ENCODE results near the gene TADA2A.

The TADA2A gene

GRCh38 chr17:37406635-37407461 lies at the start of gene TADA2A, which contains the start of gene ACACA:
TADA2A (plus strand) TSS chr17:37406886; CDS start chr17:37411366, 4,480 bp downstream.
ACACA (minus strand) TSS chr17:37406836; CDS start chr17:37406299, 537 bp downstream.
- peak; percentile 94 for DNase-seq

GRCh38 chr17:37358098-37358829 lies 48.4 kb upstream of the TADA2A start:
- peak; percentile 87 for DNase-seq

- DNase-seq, result peak; percentile 97
Observed at GRCh38 chr17:37358830-37359681, 47.6 kb upstream of the TADA2A start.

- no peak for DNase-seq
Observed at GRCh38 chr17:37359682-37360188, 47.0 kb upstream of the TADA2A start.

- peak; percentile 40 for DNase-seq
Observed at GRCh38 chr17:37360632-37361031, 46.1 kb upstream of the TADA2A start.

GRCh38 chr17:37361543-37361942 lies 45.1 kb upstream of the TADA2A start:
- DNase-seq, result peak; percentile 47

- no peak for DNase-seq
Observed at GRCh38 chr17:37365589-37365988, 41.1 kb upstream of the TADA2A start.

- no peak for DNase-seq
Observed at GRCh38 chr17:37368577-37368976, 38.1 kb upstream of the TADA2A start.

GRCh38 chr17:37373530-37374159 lies 33.0 kb upstream of the TADA2A start:
- peak; percentile 89 for DNase-seq

- DNase-seq, result no peak
Observed at GRCh38 chr17:37375706-37376105, 31.0 kb upstream of the TADA2A start, which contains the start of gene C17orf78. C17orf78 (plus strand) TSS chr17:37375985; CDS start chr17:37376093, 108 bp downstream.

GRCh38 chr17:37382056-37382455 lies 24.6 kb upstream of the TADA2A start:
- no peak for DNase-seq

- DNase-seq, result no peak
Observed at GRCh38 chr17:37384560-37385149, 22.0 kb upstream of the TADA2A start.

GRCh38 chr17:37385474-37385990 lies 21.2 kb upstream of the TADA2A start:
- DNase-seq, result no peak

GRCh38 chr17:37386462-37386861 lies 20.2 kb upstream of the TADA2A start:
- no peak for DNase-seq

- no peak for DNase-seq
Observed at GRCh38 chr17:37388266-37388665, 18.4 kb upstream of the TADA2A start.

- no peak for DNase-seq
Observed at GRCh38 chr17:37389160-37389559, 17.5 kb upstream of the TADA2A start.

GRCh38 chr17:37391146-37391545 lies 15.5 kb upstream of the TADA2A start:
- DNase-seq, result no peak

- DNase-seq, result no peak
Observed at GRCh38 chr17:37392024-37392590, 14.6 kb upstream of the TADA2A start.

- no peak for DNase-seq
Observed at GRCh38 chr17:37393352-37393751, 13.3 kb upstream of the TADA2A start.

GRCh38 chr17:37399265-37399803 lies 7.4 kb upstream of the TADA2A start:
- DNase-seq, result no peak

- DNase-seq, result no peak
Observed at GRCh38 chr17:37400505-37400904, 6.2 kb upstream of the TADA2A start.

Measured in NCI-H69 (cell line).